ENCODE measurements around the gene CA14. TPM values are rescaled to one million over a fixed set of nuclear protein-coding genes. Genes with fewer than 3 reads are reported as not detected.

The CA14 gene
- total RNA-seq, 1 experiment from 2014 or later, result not detected

DNA sequence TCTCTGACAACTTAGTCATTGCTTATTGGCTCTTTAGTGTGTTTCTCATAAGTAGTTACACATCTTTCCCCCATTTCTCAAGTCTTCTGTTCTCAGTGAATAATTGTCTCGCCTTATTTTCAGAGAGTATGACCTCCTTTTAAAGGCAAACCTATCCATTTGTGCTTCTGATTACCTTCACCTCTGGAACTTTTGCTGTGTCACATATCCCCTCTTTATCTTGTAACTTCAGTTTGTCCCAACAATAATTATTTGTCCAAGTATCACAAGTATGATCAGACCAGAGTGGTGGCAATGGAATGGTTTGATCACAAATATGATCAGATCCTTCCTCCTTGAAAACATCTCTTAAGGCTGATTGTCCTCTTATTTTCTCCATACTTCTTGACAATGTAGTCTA, 30.8 kb downstream of the CA14 start:
- POLR2A ChIA-PET, result no interaction called here
- intact Hi-C loops (cut with micrococcal nuclease; ENCODE audit: unreplicated experiment), result no loop called here
- no peak for DNase-seq
- Histone ChIP-seq H3K4me1 (peaks cover under 1% of the 10 kb centered on the region; the same call in 1 of the 2 replicates), H3K4me3 (ENCODE audit: low read depth, low read length) (no peak overlapping the region), H3K36me3 (ENCODE audit: control insufficient read depth, insufficient read depth, low read length) (no peaks in the 10 kb centered on the region; the same call in 1 of the 2 replicates), H3K27me3 (replicated peaks; ENCODE audit: control insufficient read depth, insufficient read depth, low read length) (no peaks in the 10 kb centered on the region), H3K9me3 (no peaks in the 10 kb centered on the region)
- TF ChIP-seq, protein P1, sequence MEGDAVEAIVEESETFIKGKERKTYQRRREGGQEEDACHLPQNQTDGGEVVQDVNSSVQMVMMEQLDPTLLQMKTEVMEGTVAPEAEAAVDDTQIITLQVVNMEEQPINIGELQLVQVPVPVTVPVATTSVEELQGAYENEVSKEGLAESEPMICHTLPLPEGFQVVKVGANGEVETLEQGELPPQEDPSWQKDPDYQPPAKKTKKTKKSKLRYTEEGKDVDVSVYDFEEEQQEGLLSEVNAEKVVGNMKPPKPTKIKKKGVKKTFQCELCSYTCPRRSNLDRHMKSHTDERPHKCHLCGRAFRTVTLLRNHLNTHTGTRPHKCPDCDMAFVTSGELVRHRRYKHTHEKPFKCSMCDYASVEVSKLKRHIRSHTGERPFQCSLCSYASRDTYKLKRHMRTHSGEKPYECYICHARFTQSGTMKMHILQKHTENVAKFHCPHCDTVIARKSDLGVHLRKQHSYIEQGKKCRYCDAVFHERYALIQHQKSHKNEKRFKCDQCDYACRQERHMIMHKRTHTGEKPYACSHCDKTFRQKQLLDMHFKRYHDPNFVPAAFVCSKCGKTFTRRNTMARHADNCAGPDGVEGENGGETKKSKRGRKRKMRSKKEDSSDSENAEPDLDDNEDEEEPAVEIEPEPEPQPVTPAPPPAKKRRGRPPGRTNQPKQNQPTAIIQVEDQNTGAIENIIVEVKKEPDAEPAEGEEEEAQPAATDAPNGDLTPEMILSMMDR (IDR thresholded peaks at IDR 0.05; ENCODE audit: insufficient read depth in 1 of 2, low read depth in 1 of 2, low read length in 1 of 2, severe bottlenecking in 1 of 2, unreplicated experiment in 1 of 2), result no peak
- H3K27me3 Mint-ChIP-seq (ENCODE audit: insufficient read depth, unreplicated experiment), result no peaks in the 10 kb centered on the region
- no peaks in the 10 kb centered on the region for H3K36me3 Mint-ChIP-seq (ENCODE audit: insufficient read depth, unreplicated experiment)
- peaks cover under 1% of the 10 kb centered on the region for H3K4me1 Mint-ChIP-seq (ENCODE audit: low read depth, unreplicated experiment)
- no peaks in the 10 kb centered on the region for H3K9me3 Mint-ChIP-seq (ENCODE audit: unreplicated experiment)
- CTCF ChIA-PET, result no interaction called here
- no peak overlapping the region for H3K4me3 Mint-ChIP-seq (ENCODE audit: unreplicated experiment)
- H3K27ac Mint-ChIP-seq (ENCODE audit: unreplicated experiment), result no peak overlapping the region
- no TSS peak for BruUV-seq (replicated peaks)

DNA sequence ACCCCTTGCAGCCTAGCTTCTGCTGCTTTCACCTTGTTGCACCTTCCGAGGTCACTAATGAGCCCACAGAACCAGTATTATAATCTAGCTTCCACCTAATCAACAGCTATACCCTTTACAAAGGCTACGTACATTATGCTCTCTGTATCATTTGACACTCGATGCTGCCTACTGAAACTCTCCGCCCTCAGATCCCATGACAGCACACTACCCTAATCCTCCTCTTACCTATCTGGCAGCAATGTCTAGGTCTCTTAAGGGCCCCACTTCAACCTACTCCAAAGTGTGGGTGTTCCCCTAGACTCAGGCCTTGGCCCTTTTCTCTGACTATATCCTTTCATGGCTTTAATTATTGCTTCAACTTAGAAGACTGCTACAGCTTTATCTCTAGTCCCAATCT, 31.2 kb downstream of the CA14 start:
- DNase-seq, result no peak
- H3K4me1 ChIP-seq, result no peaks in the 10 kb centered on the region
- H3K36me3 ChIP-seq (ENCODE audit: control insufficient read depth, insufficient read depth, low read length), result no peaks in the 10 kb centered on the region; the same call in 1 of the 2 replicates
- H3K4me3 ChIP-seq (ENCODE audit: low read depth, low read length), result no peak overlapping the region
- CTCF ChIA-PET, result no interaction called here
- H3K27me3 ChIP-seq (replicated peaks; ENCODE audit: control insufficient read depth, insufficient read depth, low read length), result no peaks in the 10 kb centered on the region
- no peaks in the 10 kb centered on the region for H3K9me3 Mint-ChIP-seq (ENCODE audit: unreplicated experiment)
- no peak overlapping the region for H3K4me3 Mint-ChIP-seq (ENCODE audit: unreplicated experiment)
- no TSS peak for BruUV-seq (replicated peaks)
- no peaks in the 10 kb centered on the region for H3K27me3 Mint-ChIP-seq (ENCODE audit: insufficient read depth, unreplicated experiment)
- H3K27ac Mint-ChIP-seq (ENCODE audit: unreplicated experiment), result no peak overlapping the region
- no peaks in the 10 kb centered on the region for H3K36me3 Mint-ChIP-seq (ENCODE audit: insufficient read depth, unreplicated experiment)
- TF ChIP-seq, protein P1 (IDR thresholded peaks at IDR 0.05; ENCODE audit: insufficient read depth in 1 of 2, low read depth in 1 of 2, low read length in 1 of 2, severe bottlenecking in 1 of 2, unreplicated experiment in 1 of 2), result no peak
- no peaks in the 10 kb centered on the region for H3K9me3 ChIP-seq
- POLR2A ChIA-PET, result no interaction called here
- H3K4me1 Mint-ChIP-seq (ENCODE audit: low read depth, unreplicated experiment), result no peaks in the 10 kb centered on the region
- intact Hi-C loops (cut with micrococcal nuclease; ENCODE audit: unreplicated experiment), result no loop called here

DNA sequence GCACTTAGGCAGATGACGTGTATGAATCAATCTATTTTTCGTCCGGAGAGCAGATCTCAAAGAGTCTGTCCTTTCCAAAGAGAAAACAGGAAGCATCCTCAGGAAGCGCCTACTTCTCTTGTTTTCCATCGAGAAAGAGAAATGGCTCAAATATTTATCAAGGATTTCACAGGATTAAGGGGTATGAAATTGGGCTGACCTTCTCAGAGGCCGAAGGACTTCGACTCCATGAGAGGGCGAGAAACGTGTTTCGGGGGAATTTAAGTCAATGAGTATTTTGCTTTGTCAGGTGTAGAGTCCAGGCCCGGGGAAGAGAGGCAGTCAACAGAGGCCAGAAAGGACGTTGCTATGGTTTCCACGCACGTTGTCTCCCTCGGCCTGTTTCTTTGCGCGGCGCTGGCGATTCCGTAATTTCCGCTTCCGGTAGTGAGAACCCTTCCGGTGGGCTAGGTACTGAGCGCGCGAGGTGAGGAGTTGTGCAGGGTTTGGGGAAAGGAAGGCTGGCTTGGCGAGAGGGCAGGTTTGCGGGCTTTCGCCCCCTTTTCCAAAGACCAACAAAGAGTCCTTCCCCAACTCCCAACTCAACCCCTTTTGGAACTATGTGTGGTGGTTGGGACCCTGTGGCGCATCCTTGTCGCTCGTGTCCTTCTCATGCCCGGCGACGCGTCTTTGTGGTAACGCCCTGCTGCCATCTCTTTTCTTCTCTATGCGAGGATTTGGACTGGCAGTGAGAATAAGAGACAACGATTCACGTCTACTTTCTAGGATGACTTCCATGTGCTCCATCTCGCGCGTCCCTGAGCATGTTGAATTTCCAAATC, 36.1 kb downstream of the CA14 start, which contains the start of gene MRPS21:
TSS of gene MRPS21 (plus strand) at position 429 of the 821 bp plus-strand sequence. CDS start 506 bp downstream, outside the sequence.
- Mint-ChIP-seq H3K27ac (ENCODE audit: unreplicated experiment) (peak within 1 kb of the TSS; percentile 55), H3K4me1 (ENCODE audit: low read depth, unreplicated experiment) (no peaks in the 10 kb centered on the region), H3K9me3 (ENCODE audit: unreplicated experiment) (no peaks in the 10 kb centered on the region), H3K27me3 (ENCODE audit: insufficient read depth, unreplicated experiment) (no peaks in the 10 kb centered on the region), H3K36me3 (ENCODE audit: insufficient read depth, unreplicated experiment) (no peaks in the 10 kb centered on the region), H3K4me3 (ENCODE audit: unreplicated experiment) (peak within 1 kb of the TSS; percentile 71)
- TSS peak; percentile 93 for BruUV-seq (replicated peaks)
- H3K4me1 ChIP-seq, result no peaks in the 10 kb centered on the region
- no peaks in the 10 kb centered on the region for H3K36me3 ChIP-seq (ENCODE audit: control insufficient read depth, insufficient read depth, low read length)
- ChIA-PET POLR2A (no interaction called here), CTCF (no interaction called here)
- H3K27me3 ChIP-seq (replicated peaks; ENCODE audit: control insufficient read depth, insufficient read depth, low read length), result no peaks in the 10 kb centered on the region
- TF ChIP-seq, protein P1 (IDR thresholded peaks at IDR 0.05; ENCODE audit: insufficient read depth in 1 of 2, low read depth in 1 of 2, low read length in 1 of 2, severe bottlenecking in 1 of 2, unreplicated experiment in 1 of 2), result no peak
- intact Hi-C loops (cut with micrococcal nuclease; ENCODE audit: unreplicated experiment), result no loop called here
- no peaks in the 10 kb centered on the region for H3K9me3 ChIP-seq
- peak; percentile 64 to 76 for DNase-seq
- peak within 1 kb of the TSS; percentile 35 for H3K4me3 ChIP-seq (ENCODE audit: low read depth, low read length)

Data from Caco-2 (cell line).